ENCODE results near the gene AKAP6.

DNA sequence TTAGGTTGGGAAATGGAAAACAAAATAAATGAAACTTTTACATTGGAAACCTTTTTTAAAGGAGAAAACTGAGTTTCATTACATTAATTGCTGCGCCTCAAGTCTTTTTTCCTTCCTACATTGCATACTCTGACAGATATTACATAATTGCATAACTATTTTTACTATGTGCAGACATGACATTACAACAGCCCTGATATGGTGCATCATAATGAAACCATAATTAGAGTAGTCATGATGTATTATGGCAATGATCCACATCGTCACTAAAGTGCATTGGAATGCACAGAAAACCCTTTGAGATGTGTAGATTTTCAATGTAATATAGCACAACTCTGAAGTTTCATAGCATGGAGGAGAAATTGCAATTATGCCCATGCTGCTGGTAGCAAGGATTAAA lies 391.8 kb downstream of the AKAP6 start:
- TF ChIP-seq BRCA1 (IDR thresholded peaks at IDR 0.05; ENCODE audit: low read depth, low read length), result no peak
- TF ChIP-seq KDM5A (IDR thresholded peaks at IDR 0.05; ENCODE audit: low read length), result no peak
- no peak for TF ChIP-seq FOSL1 (IDR thresholded peaks at IDR 0.05; ENCODE audit: insufficient read depth, low read depth, low read length)
- TF ChIP-seq POLR2AphosphoS5 (IDR thresholded peaks at IDR 0.05; ENCODE audit: low read depth, low read length), result no peak
- TF ChIP-seq RAD21 (IDR thresholded peaks at IDR 0.05 in 1 of 2, conservative IDR thresholded peaks at IDR 0.05 in 1 of 2; ENCODE audit: low read depth in 2 of 2, low read length in 2 of 2), result no peak
- TF ChIP-seq JUN (IDR thresholded peaks at IDR 0.05; ENCODE audit: low read depth, low read length), result no peak
- TF ChIP-seq JUND (IDR thresholded peaks at IDR 0.05; ENCODE audit: low read length), result no peak
- TF ChIP-seq, protein P1, sequence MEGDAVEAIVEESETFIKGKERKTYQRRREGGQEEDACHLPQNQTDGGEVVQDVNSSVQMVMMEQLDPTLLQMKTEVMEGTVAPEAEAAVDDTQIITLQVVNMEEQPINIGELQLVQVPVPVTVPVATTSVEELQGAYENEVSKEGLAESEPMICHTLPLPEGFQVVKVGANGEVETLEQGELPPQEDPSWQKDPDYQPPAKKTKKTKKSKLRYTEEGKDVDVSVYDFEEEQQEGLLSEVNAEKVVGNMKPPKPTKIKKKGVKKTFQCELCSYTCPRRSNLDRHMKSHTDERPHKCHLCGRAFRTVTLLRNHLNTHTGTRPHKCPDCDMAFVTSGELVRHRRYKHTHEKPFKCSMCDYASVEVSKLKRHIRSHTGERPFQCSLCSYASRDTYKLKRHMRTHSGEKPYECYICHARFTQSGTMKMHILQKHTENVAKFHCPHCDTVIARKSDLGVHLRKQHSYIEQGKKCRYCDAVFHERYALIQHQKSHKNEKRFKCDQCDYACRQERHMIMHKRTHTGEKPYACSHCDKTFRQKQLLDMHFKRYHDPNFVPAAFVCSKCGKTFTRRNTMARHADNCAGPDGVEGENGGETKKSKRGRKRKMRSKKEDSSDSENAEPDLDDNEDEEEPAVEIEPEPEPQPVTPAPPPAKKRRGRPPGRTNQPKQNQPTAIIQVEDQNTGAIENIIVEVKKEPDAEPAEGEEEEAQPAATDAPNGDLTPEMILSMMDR (IDR thresholded peaks at IDR 0.05; ENCODE audit: control extremely low read depth in 1 of 3, insufficient read depth in 1 of 3, low read depth in 1 of 3, low read length in 3 of 3), result no peak
- no peak for TF ChIP-seq RXRA (IDR thresholded peaks at IDR 0.05; ENCODE audit: insufficient read depth, low read depth, low read length)
- no peak for TF ChIP-seq CHD1 (IDR thresholded peaks at IDR 0.05; ENCODE audit: low read depth, low read length)
- TF ChIP-seq SP1 (IDR thresholded peaks at IDR 0.05; ENCODE audit: low read depth, low read length), result no peak
- TF ChIP-seq POLR2A (IDR thresholded peaks at IDR 0.05; ENCODE audit: control extremely low read depth in 1 of 2, low read depth in 2 of 2, low read length in 2 of 2), result no peak
- TF ChIP-seq, protein P2, sequence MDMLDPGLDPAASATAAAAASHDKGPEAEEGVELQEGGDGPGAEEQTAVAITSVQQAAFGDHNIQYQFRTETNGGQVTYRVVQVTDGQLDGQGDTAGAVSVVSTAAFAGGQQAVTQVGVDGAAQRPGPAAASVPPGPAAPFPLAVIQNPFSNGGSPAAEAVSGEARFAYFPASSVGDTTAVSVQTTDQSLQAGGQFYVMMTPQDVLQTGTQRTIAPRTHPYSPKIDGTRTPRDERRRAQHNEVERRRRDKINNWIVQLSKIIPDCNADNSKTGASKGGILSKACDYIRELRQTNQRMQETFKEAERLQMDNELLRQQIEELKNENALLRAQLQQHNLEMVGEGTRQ (IDR thresholded peaks at IDR 0.05; ENCODE audit: low read length), result no peak
- TF ChIP-seq POU5F1 (IDR thresholded peaks at IDR 0.05; ENCODE audit: low read depth, low read length), result no peak
